ENCODE results near the gene SLC7A8.

- TF ChIP-seq, protein P1, sequence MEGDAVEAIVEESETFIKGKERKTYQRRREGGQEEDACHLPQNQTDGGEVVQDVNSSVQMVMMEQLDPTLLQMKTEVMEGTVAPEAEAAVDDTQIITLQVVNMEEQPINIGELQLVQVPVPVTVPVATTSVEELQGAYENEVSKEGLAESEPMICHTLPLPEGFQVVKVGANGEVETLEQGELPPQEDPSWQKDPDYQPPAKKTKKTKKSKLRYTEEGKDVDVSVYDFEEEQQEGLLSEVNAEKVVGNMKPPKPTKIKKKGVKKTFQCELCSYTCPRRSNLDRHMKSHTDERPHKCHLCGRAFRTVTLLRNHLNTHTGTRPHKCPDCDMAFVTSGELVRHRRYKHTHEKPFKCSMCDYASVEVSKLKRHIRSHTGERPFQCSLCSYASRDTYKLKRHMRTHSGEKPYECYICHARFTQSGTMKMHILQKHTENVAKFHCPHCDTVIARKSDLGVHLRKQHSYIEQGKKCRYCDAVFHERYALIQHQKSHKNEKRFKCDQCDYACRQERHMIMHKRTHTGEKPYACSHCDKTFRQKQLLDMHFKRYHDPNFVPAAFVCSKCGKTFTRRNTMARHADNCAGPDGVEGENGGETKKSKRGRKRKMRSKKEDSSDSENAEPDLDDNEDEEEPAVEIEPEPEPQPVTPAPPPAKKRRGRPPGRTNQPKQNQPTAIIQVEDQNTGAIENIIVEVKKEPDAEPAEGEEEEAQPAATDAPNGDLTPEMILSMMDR (IDR thresholded peaks at IDR 0.05), result no peak
- TF ChIP-seq EP300 (IDR thresholded peaks at IDR 0.05) (no peak), POLR2A (IDR thresholded peaks at IDR 0.05) (no peak)
These were observed 39.5 kb downstream of the SLC7A8 start for GRCh38 chr14:23143911-23144310.
